K562 (cell line): Measurements from ENCODE around the gene ASCC3.

Experiments used
- CTCF ChIP-seq, 3 experiments: IDR thresholded peaks in 2 of 3; conservative IDR thresholded peaks in 1 of 3; 2 replicates each; pipeline ENCODE4 v1.5.1; 2011 to 2012; ENCODE audit warnings: low read length in 3 of 3, mild to moderate bottlenecking in 3 of 3, control low read depth in 2 of 3, improper control_type of control experiment in 1 of 3, inconsistent platforms in 1 of 3, low read depth in 1 of 3, mixed read lengths in 1 of 3, moderate library complexity in 1 of 3; ENCODE audit not compliant: insufficient read depth in 2 of 3
- ELK1 ChIP-seq: sonication (generic); formaldehyde crosslinking; IDR thresholded peaks from 2 replicates; pipeline ENCODE4 v1.8.1; 2022; ENCODE audit warnings: missing genetic modification reagents
- HMG20A ChIP-seq: fragments of 450-650 bp; formaldehyde crosslinking; conservative IDR thresholded peaks from 2 replicates; pipeline ENCODE4 v1.4.0; 2020; ENCODE audit warnings: mild to moderate bottlenecking, mixed read lengths
- JUN ChIP-seq, 2 experiments: sonication (generic) in 1 of 2; formaldehyde crosslinking in 1 of 2; IDR thresholded peaks; 2 replicates each; pipeline versions ENCODE4 v1.6.1 to v1.8.0; 2012 to 2022; ENCODE audit warnings: borderline replicate concordance in 2 of 2, mild to moderate bottlenecking in 2 of 2, improper control_type of control experiment in 1 of 2, low read depth in 1 of 2, low read length in 1 of 2, missing genetic modification reagents in 1 of 2
- PCBP1 ChIP-seq: fragments of 200-400 bp; formaldehyde crosslinking; IDR thresholded peaks from 2 replicates; pipeline ENCODE4 v1.6.1; 2018; ENCODE audit warnings: mild to moderate bottlenecking, low read depth, low read length; ENCODE audit not compliant: poor library complexity, severe bottlenecking
- REST ChIP-seq, 2 experiments: fragments of 450-650 bp; formaldehyde crosslinking in 1 of 2; IDR thresholded peaks; 2 replicates each; pipeline versions ENCODE4 v1.4.0 to v1.6.1; 2014 to 2020; ENCODE audit warnings: mild to moderate bottlenecking in 2 of 2, borderline replicate concordance in 1 of 2, low read depth in 1 of 2
- ZFP36 ChIP-seq: fragments of 150-350 bp; IDR thresholded peaks from 2 replicates; pipeline ENCODE4 v1.6.1; 2018; ENCODE audit warnings: low read length, low read depth; ENCODE audit not compliant: partially characterized antibody

GRCh38 chr6:100818066-100818465, 63.1 kb downstream of the ASCC3 start:
- no peak for TF ChIP-seq ZFP36
- TF ChIP-seq REST (IDR thresholded peaks at IDR 0.05; ENCODE audit: borderline replicate concordance): no peak
- TF ChIP-seq REST (CRISPR knock-in tag; IDR thresholded peaks at IDR 0.05; ENCODE audit: low read depth): no peak
- no peak for TF ChIP-seq ELK1 (CRISPR knock-in tag)
- TF ChIP-seq JUN (IDR thresholded peaks at IDR 0.05; ENCODE audit: borderline replicate concordance, low read depth, low read length): no peak
- TF ChIP-seq JUN (CRISPR knock-in tag; IDR thresholded peaks at IDR 0.05; ENCODE audit: borderline replicate concordance): no peak
- no peak for TF ChIP-seq HMG20A
- no peak for TF ChIP-seq CTCF (IDR thresholded peaks at IDR 0.05 in 2 of 3, conservative IDR thresholded peaks at IDR 0.05 in 1 of 3; ENCODE audit: insufficient read depth in 2 of 3, low read depth in 1 of 3, low read length in 3 of 3)
- TF ChIP-seq PCBP1: no peak
